Measurements from ENCODE around the gene OBSL1. TPM values are rescaled to one million over a fixed set of nuclear protein-coding genes. Genes with fewer than 3 reads are reported as not detected.

Gene OBSL1
- total and polyA plus RNA-seq, 2 of the 4 experiments (the other 2 are of a cell fraction) = 21.5 to 51.2 TPM

DNA sequence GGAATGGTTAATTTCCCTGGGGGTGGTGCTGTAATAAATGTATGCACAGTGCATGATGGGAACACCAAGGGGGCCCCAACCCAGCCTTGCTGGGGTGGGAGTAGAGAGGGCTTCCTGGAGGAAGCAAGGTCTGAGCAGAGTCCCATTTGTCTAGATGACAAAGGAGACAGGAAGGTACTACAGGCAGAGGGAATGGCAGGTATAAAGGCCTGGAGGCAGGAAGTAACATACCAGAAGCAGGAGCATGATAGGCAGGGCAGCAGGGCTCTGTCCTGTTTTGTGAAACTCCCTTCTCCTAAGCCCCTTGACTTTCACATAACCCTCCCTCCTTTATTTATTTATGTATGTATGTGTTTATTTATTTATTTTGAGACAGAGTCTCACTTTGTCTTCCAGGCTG lies 68.7 kb downstream of the OBSL1 start:
- no peaks in the 10 kb centered on the region for H4K20me1 ChIP-seq (ENCODE audit: insufficient read depth, low read length)
- no peak overlapping the region for H2AK5ac ChIP-seq (ENCODE audit: low read depth, low read length)
- H3K79me1 ChIP-seq (ENCODE audit: low read depth in 1 of 2, low read length in 2 of 2) = peaks cover 18 to 32% of the 10 kb centered on the region in 2 experiments
- H3K18ac ChIP-seq (ENCODE audit: low read depth, low read length) = no peak overlapping the region
- H3K9me1 ChIP-seq (ENCODE audit: insufficient read depth, low read length) = peaks cover 12% of the 10 kb centered on the region
- H4K8ac ChIP-seq (ENCODE audit: low read depth in 2 of 2, low read length in 2 of 2) = no peak overlapping the region
- H4K91ac ChIP-seq (ENCODE audit: insufficient read depth, low read depth, low read length) = no peak overlapping the region
- ATAC-seq (ENCODE audit: low read depth) (no peak), DNase-seq (no peak)
- H3K27ac ChIP-seq (ENCODE audit: insufficient read depth, low read length) = no peak overlapping the region
- peaks cover 44% of the 10 kb centered on the region for H3K36me3 ChIP-seq (ENCODE audit: control insufficient read depth, insufficient read depth, low read length)
- no peak overlapping the region for H3K56ac ChIP-seq (ENCODE audit: extremely low read depth, insufficient read depth, low read length)
- H3K4ac ChIP-seq (ENCODE audit: low read depth, low read length) = no peak overlapping the region
- dilution Hi-C loops (cut with HindIII; ENCODE audit: low sequenced_read_pairs, unreplicated experiment) = no loop called here
- in situ Hi-C loops (cut with MboI; ENCODE audit: low sequenced_read_pairs) = no loop called here
- no peaks in the 10 kb centered on the region for H3K9me3 ChIP-seq (ENCODE audit: control insufficient read depth, insufficient read depth, low read length)
- no peaks in the 10 kb centered on the region for H3K27me3 ChIP-seq (ENCODE audit: control insufficient read depth, insufficient read depth, low read length)
- BruUV-seq (replicated peaks) = no TSS peak
- CTCF ChIA-PET = interaction anchor here (0.6 kb wide), 1 partner anchor 325 kb away, joined by 3 read pairs; no protein-coding TSS in a partner anchor
- H3K4me3 ChIP-seq (ENCODE audit: insufficient read depth, low read depth, low read length) = no peak overlapping the region
- TF ChIP-seq FOS (IDR thresholded peaks at IDR 0.05; ENCODE audit: low read depth, low read length) (no peak), MAZ (IDR thresholded peaks at IDR 0.05; ENCODE audit: borderline replicate concordance, low read depth, low read length) (no peak), BHLHE40 (IDR thresholded peaks at IDR 0.05; ENCODE audit: low read depth, low read length) (no peak), CEBPB (IDR thresholded peaks at IDR 0.05; ENCODE audit: low read depth, low read length) (no peak), RCOR1 (IDR thresholded peaks at IDR 0.05; ENCODE audit: insufficient replicate concordance, low read length) (no peak), MXI1 (IDR thresholded peaks at IDR 0.05; ENCODE audit: borderline replicate concordance, low read depth, low read length) (no peak), SMC3 (IDR thresholded peaks at IDR 0.05; ENCODE audit: low read depth, low read length) (no peak), MAFK (IDR thresholded peaks at IDR 0.05; ENCODE audit: low read depth, low read length) (no peak), NFE2L2 (IDR thresholded peaks at IDR 0.05; ENCODE audit: low read depth, low read length) (no peak), RFX5 (IDR thresholded peaks at IDR 0.05; ENCODE audit: low read depth, low read length) (no peak), CHD1 (IDR thresholded peaks at IDR 0.05; ENCODE audit: low read depth, low read length) (no peak)
- TF ChIP-seq, protein P1, sequence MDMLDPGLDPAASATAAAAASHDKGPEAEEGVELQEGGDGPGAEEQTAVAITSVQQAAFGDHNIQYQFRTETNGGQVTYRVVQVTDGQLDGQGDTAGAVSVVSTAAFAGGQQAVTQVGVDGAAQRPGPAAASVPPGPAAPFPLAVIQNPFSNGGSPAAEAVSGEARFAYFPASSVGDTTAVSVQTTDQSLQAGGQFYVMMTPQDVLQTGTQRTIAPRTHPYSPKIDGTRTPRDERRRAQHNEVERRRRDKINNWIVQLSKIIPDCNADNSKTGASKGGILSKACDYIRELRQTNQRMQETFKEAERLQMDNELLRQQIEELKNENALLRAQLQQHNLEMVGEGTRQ (IDR thresholded peaks at IDR 0.05; ENCODE audit: low read depth, low read length) = no peak
- TF ChIP-seq, protein P2, sequence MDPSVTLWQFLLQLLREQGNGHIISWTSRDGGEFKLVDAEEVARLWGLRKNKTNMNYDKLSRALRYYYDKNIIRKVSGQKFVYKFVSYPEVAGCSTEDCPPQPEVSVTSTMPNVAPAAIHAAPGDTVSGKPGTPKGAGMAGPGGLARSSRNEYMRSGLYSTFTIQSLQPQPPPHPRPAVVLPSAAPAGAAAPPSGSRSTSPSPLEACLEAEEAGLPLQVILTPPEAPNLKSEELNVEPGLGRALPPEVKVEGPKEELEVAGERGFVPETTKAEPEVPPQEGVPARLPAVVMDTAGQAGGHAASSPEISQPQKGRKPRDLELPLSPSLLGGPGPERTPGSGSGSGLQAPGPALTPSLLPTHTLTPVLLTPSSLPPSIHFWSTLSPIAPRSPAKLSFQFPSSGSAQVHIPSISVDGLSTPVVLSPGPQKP (IDR thresholded peaks at IDR 0.05; ENCODE audit: borderline replicate concordance, low read depth, low read length) = no peak
- TF ChIP-seq, protein P3, sequence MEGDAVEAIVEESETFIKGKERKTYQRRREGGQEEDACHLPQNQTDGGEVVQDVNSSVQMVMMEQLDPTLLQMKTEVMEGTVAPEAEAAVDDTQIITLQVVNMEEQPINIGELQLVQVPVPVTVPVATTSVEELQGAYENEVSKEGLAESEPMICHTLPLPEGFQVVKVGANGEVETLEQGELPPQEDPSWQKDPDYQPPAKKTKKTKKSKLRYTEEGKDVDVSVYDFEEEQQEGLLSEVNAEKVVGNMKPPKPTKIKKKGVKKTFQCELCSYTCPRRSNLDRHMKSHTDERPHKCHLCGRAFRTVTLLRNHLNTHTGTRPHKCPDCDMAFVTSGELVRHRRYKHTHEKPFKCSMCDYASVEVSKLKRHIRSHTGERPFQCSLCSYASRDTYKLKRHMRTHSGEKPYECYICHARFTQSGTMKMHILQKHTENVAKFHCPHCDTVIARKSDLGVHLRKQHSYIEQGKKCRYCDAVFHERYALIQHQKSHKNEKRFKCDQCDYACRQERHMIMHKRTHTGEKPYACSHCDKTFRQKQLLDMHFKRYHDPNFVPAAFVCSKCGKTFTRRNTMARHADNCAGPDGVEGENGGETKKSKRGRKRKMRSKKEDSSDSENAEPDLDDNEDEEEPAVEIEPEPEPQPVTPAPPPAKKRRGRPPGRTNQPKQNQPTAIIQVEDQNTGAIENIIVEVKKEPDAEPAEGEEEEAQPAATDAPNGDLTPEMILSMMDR (conservative IDR thresholded peaks at IDR 0.05; ENCODE audit: low read depth, low read length) = no peak
- intact Hi-C loops (cut with micrococcal nuclease) = no loop called here
- H2BK5ac ChIP-seq (ENCODE audit: low read depth, low read length, poor library complexity, severe bottlenecking) = no peak overlapping the region
- POLR2A ChIA-PET (ENCODE audit: unreplicated experiment) = no interaction called here
- H2AFZ ChIP-seq (replicated peaks; ENCODE audit: low read length, poor library complexity) = no peak overlapping the region
- H2BK15ac ChIP-seq (ENCODE audit: low read depth, low read length) = no peak overlapping the region
- H3K23ac ChIP-seq (ENCODE audit: low read depth, low read length) = no peak overlapping the region
- no peak overlapping the region for H2AK9ac ChIP-seq (replicated peaks; ENCODE audit: low read depth, low read length, poor library complexity)
- H4K5ac ChIP-seq (ENCODE audit: low read depth, low read length) = no peak overlapping the region
- H2BK20ac ChIP-seq (ENCODE audit: low read depth, low read length) = no peak overlapping the region
- H3K4me2 ChIP-seq (ENCODE audit: low read depth, low read length) = no peak overlapping the region
- no peak overlapping the region for H3K14ac ChIP-seq (replicated peaks; ENCODE audit: low read depth, low read length)
- H3K9ac ChIP-seq (ENCODE audit: low read depth, low read length) = no peak overlapping the region
- H3K4me1 ChIP-seq (ENCODE audit: control insufficient read depth, insufficient read depth, low read length) = peaks cover 9% of the 10 kb centered on the region
- no peak overlapping the region for H2BK120ac ChIP-seq (ENCODE audit: low read depth, low read length)
